Adipocyte (in vitro differentiated cells): ENCODE data around the gene EDN2.

ENCODE experiments used
- DNase-seq: peaks from one replicate; pipeline ENCODE4 v3.0.0-alpha.2; 2015; ENCODE audit warnings: low read depth
- H3K27me3 ChIP-seq: replicated peaks from 2 replicates; pipeline ENCODE4 v1.7.0; 2013; ENCODE audit warnings: mild to moderate bottlenecking, low read length, moderate library complexity; ENCODE audit not compliant: control insufficient read depth, insufficient read depth
- H3K36me3 ChIP-seq: 2 replicates; pipeline ENCODE4 v1.7.0; 2013; ENCODE audit warnings: low read length, mild to moderate bottlenecking, moderate library complexity; ENCODE audit not compliant: control insufficient read depth, insufficient read depth, severe bottlenecking
- H3K4me1 ChIP-seq: 2 replicates; pipeline ENCODE4 v1.7.0; 2013; ENCODE audit warnings: mild to moderate bottlenecking, low read length, moderate library complexity; ENCODE audit not compliant: control insufficient read depth, insufficient read depth
- H3K4me3 ChIP-seq: 2 replicates; pipeline ENCODE4 v1.7.0; 2013; ENCODE audit warnings: mild to moderate bottlenecking, low read length, moderate library complexity
- H3K9ac ChIP-seq: 2 replicates; pipeline ENCODE4 v1.7.0; 2013; ENCODE audit warnings: mild to moderate bottlenecking, low read length, moderate library complexity
- H3K9me3 ChIP-seq: 2 replicates; pipeline ENCODE4 v1.7.0; 2013; ENCODE audit warnings: mild to moderate bottlenecking, low read length, moderate library complexity; ENCODE audit not compliant: control insufficient read depth

Gene EDN2

GRCh38 chr1:41479808-41480160 lies 4.7 kb downstream of the EDN2 start:
- Histone ChIP-seq H3K27me3 (peaks cover 6% of the 10 kb centered on the region), H3K36me3 (no peaks in the 10 kb centered on the region), H3K9ac (no peak overlapping the region), H3K9me3 (no peaks in the 10 kb centered on the region), H3K4me1 (peaks cover 27% of the 10 kb centered on the region), H3K4me3 (no peak overlapping the region)
- DNase-seq: no peak

- H3K4me1 ChIP-seq: peaks cover 33% of the 10 kb centered on the region
- no peaks in the 10 kb centered on the region for H3K36me3 ChIP-seq
- peaks cover 2% of the 10 kb centered on the region for H3K27me3 ChIP-seq
- H3K4me3 ChIP-seq: no peak overlapping the region
- DNase-seq: no peak
- no peak overlapping the region for H3K9ac ChIP-seq
- no peaks in the 10 kb centered on the region for H3K9me3 ChIP-seq
Measured at GRCh38 chr1:41479000-41479807, 5.3 kb downstream of the EDN2 start.

GRCh38 chr1:41478118-41478748 lies 6.2 kb downstream of the EDN2 start:
- Histone ChIP-seq H3K36me3 (no peaks in the 10 kb centered on the region), H3K27me3 (no peaks in the 10 kb centered on the region), H3K9me3 (no peaks in the 10 kb centered on the region), H3K4me1 (peaks cover 37% of the 10 kb centered on the region), H3K9ac (no peak overlapping the region), H3K4me3 (no peak overlapping the region)
- DNase-seq: no peak

GRCh38 chr1:41476807-41477361 lies 7.6 kb downstream of the EDN2 start:
- H3K9ac ChIP-seq: no peak overlapping the region
- peaks cover 1% of the 10 kb centered on the region for H3K27me3 ChIP-seq
- DNase-seq: no peak
- peaks cover 37% of the 10 kb centered on the region for H3K4me1 ChIP-seq
- no peak overlapping the region for H3K4me3 ChIP-seq
- no peaks in the 10 kb centered on the region for H3K9me3 ChIP-seq
- no peaks in the 10 kb centered on the region for H3K36me3 ChIP-seq

GRCh38 chr1:41475859-41476567 lies 8.5 kb downstream of the EDN2 start:
- no peak overlapping the region for H3K4me3 ChIP-seq
- peaks cover 37% of the 10 kb centered on the region for H3K4me1 ChIP-seq
- peak; percentile 33 for DNase-seq
- H3K36me3 ChIP-seq: no peaks in the 10 kb centered on the region
- no peak overlapping the region for H3K9ac ChIP-seq
- H3K27me3 ChIP-seq: peaks cover 7% of the 10 kb centered on the region
- H3K9me3 ChIP-seq: no peaks in the 10 kb centered on the region

GRCh38 chr1:41475346-41475745 lies 9.1 kb downstream of the EDN2 start:
- Histone ChIP-seq H3K36me3 (no peaks in the 10 kb centered on the region), H3K9me3 (no peaks in the 10 kb centered on the region), H3K4me3 (no peak overlapping the region), H3K4me1 (peaks cover 37% of the 10 kb centered on the region), H3K9ac (no peak overlapping the region), H3K27me3 (peaks cover 10% of the 10 kb centered on the region)
- DNase-seq: no peak

GRCh38 chr1:41474490-41475271 lies 9.8 kb downstream of the EDN2 start:
- Histone ChIP-seq H3K9ac (no peak overlapping the region), H3K27me3 (peaks cover 10% of the 10 kb centered on the region), H3K4me1 (peaks cover 37% of the 10 kb centered on the region), H3K4me3 (no peak overlapping the region), H3K9me3 (no peaks in the 10 kb centered on the region), H3K36me3 (no peaks in the 10 kb centered on the region)
- peak; percentile 28 for DNase-seq

GRCh38 chr1:41473738-41474362 lies 10.6 kb downstream of the EDN2 start:
- no peaks in the 10 kb centered on the region for H3K36me3 ChIP-seq
- no peak for DNase-seq
- H3K27me3 ChIP-seq: peaks cover 10% of the 10 kb centered on the region
- no peak overlapping the region for H3K9ac ChIP-seq
- no peak overlapping the region for H3K4me3 ChIP-seq
- peaks cover 31% of the 10 kb centered on the region for H3K4me1 ChIP-seq
- no peaks in the 10 kb centered on the region for H3K9me3 ChIP-seq

GRCh38 chr1:41471658-41472057 lies 12.8 kb downstream of the EDN2 start:
- peaks cover 26% of the 10 kb centered on the region for H3K27me3 ChIP-seq
- H3K9ac ChIP-seq: no peak overlapping the region
- no peaks in the 10 kb centered on the region for H3K9me3 ChIP-seq
- H3K4me1 ChIP-seq: peaks cover 25% of the 10 kb centered on the region
- no peak for DNase-seq
- H3K4me3 ChIP-seq: no peak overlapping the region
- no peaks in the 10 kb centered on the region for H3K36me3 ChIP-seq

GRCh38 chr1:41469706-41470105 lies 14.8 kb downstream of the EDN2 start:
- DNase-seq: no peak
- H3K36me3 ChIP-seq: no peaks in the 10 kb centered on the region
- no peaks in the 10 kb centered on the region for H3K9me3 ChIP-seq
- H3K27me3 ChIP-seq: peaks cover 31% of the 10 kb centered on the region
- no peak overlapping the region for H3K4me3 ChIP-seq
- H3K9ac ChIP-seq: no peak overlapping the region
- peaks cover 17% of the 10 kb centered on the region for H3K4me1 ChIP-seq
